Left colon (tissue), 2 donors: ENCODE data around the gene NLRC3. TPM values are rescaled to one million over a fixed set of nuclear protein-coding genes. Genes with fewer than 3 reads are reported as not detected.

Experiments used
- ATAC-seq: fragments of 200-7000 bp; cut with Tn5 transposase; one replicate; pipeline ENCODE4 v1.9.1; 2020; ENCODE audit warnings: mild to moderate bottlenecking, moderate library complexity
- DNase-seq, 2 donors: peaks; one replicate each; pipeline ENCODE4 v3.0.0-alpha.2; 2020
- intact Hi-C, 2 donors: fragments of 100-400 bp; cut with DNase I in 1 of 2; cut with micrococcal nuclease in 1 of 2; formaldehyde crosslinking; loops; one replicate each; pipeline versions ENCODE4 v1.11.2 to v1.14.0; 2022; cut with DNase I, micrococcal nuclease
- total RNA-seq, 2 donors: library from RNA; stranded (reverse); fragmentation: NEBNext Ultra II Directional; extraction: Animal tissue kit (Norgen Biotek cat#: 25700); gene quantifications; one replicate each; pipeline ENCODE4 v1.2.1, GENCODE V29; 2021
- donor health status: DM: no; HTN: no; CAD: no.
- donor health status: DM: yes; HTN: yes; CAD: no.

NLRC3 gene
- total RNA-seq, 2 donors from 2014 or later: 1.3 to 1.4 TPM

DNA sequence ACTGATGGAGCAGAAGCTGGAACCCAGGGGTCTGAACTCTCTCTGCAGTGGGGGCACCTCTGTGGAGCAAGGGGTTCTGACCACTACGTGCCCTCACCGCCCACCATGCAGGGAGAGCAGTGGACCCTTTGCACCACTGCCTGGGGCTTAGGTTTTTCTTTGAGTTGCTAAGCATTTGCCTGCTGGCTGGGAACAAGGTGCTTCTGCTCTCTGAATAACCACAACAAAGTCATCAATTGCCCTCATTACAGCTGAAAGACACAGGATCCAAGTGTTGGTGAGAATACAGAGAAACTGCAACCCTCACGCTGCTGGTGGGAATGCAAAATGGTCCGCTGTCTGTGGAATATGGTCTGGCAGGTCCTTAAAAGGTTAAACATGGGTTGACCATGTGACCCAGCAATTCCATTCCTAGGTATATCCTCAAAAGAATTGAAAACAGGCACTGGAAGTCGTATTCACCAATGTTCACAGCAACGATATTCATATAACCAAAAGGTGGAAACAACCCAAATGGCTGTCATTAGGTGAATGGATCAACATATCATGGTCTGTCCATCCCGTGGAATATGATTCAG is 22.8 kb downstream of the NLRC3 start:
- DNase-seq (no peak), ATAC-seq (no peak)
- intact Hi-C loops: no loop called here

DNA sequence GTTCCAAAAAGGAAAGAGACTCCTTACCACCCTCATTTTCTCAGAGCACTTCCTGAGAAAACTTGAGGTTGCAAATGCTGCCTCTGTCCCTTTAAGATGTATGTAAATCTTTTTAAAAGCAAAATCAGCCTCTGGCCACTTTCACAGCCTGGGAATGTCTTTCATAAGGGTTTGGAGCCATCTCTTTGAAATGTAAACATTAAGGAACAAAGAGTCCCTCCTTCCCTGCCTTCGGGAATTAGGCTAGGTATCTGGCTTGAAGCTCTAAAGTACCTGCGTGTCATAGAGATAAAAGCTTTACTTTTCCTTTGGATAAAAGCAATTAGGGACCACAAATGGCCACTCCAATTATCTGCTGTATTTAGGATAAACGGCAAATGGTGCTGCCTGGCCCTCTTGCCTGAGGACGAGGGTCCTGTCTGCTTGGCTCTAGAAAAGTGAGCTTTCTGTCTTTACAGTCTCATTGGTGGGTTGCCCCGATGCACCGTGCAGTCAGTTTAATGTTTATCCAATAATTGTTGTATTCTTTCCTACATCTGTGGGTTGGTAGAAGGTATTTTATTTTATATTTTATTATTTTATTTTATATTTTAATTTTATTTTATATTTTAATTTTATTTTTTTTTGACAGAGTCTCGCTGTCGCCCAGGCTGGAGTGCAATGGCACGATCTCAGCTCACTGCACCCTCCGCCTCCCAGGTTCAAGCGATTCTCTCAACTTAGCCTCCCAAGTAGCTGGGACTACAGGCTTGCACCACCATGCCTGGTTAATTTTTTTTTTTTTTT is 23.9 kb downstream of the NLRC3 start:
- ATAC-seq: no peak
- intact Hi-C loops: no loop called here
- no peak for DNase-seq

DNA sequence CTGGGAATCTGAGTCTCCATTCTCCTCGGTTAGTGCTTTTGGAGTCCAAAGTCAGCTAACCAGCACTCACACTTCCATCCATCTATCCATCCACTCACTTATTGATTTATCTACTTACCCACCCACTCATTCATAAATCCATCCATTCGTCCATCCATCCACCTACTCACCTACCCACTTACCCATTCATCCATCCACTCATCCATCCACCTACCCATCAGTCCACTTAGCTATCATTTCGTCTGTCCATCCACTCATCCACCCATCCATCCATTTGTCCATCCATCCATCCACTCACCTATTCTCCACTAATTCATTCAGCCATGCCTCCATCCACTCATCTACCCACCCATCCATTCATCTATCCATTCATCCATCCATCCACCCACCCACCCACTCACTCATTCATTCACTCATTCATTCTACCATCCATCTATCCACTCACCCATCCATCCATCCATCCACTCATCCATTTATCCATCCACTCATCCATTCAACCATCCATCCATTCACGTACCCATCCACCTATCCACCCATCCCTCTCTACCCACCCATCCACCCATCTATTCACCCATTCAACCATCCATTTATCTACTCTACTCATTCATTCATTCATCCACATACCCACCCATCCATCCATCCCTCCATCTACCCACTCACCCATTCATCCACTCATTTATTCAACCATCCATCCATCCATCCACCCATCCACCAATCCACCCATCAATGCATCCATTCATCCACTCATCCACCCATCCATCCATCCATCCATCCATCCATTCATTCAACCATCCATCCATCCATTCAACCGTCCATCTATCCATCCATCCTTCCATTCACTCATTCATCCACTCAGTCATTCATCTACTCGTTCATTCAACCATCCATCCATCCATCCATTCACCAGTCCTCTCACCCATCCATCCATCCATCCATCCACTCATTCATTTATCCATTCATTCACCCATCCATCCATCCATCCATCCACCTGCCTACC is 26.1 kb downstream of the NLRC3 start:
- DNase-seq: no peak
- ATAC-seq: no peak
- intact Hi-C loops: no loop called here

DNA sequence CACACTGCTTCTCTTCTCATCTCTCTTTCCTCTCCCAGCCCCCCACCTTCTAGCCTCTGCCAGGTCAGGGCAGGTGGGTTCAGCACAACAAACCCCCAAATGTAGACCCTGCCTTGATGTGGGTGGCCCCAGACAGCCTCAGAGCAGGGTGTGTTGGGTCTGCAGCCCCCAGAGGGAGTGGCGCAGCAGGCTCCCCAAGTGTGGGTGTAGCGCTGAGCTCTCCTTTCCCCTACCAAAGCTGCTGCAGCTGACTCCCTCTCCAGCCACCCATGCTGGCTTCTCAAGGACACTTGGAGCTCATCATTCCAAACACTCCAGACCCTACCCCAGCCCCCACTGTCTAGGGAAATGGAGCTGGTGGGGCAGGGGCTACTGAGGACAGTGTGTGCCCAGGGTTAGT is 27.3 kb downstream of the NLRC3 start:
- ATAC-seq (no peak), DNase-seq (no peak)
- intact Hi-C loops: no loop called here

DNA sequence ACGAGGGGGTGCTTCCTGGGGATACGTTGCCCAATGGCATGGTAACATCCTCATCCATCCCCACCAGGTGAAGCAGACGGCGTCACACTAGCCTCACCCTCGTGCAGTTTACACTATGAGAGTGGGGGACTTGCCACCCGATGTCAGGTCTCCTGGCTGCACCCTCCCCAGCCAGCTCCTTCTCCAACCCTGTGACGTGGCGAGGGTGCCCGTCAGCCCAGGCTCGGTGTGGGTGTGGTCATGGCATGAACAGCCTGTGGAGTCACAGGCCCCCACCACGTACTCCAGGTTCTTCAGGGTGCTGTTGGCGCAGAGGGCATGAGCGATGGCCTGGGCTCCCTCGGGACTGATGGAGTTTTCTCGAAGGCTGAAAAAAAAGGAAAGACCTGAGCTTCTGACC is 28.3 kb downstream of the NLRC3 start:
- intact Hi-C loops: no loop called here
- no peak for ATAC-seq
- DNase-seq: no peak

DNA sequence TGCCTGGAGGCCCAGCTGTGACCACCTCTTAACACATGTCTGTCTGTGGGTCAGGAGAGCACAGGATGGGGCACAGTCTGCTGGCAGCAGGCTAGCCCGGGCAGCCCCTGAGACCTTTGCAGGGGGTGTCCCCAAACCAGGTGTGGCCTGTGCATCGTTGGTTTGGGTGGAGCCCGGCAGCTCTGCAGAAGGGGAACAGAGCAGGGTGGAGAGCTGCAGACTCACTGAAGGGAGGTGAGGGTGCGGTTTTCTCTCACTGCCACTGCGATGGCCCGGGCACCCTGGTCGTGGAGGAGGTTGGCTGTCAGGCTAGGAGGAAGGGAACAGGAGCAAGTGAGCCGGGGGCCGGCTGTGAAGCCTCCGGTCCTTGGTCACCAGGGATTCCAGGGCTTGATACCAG is 28.8 kb downstream of the NLRC3 start:
- ATAC-seq (no peak), DNase-seq (no peak)
- intact Hi-C loops: no loop called here

DNA sequence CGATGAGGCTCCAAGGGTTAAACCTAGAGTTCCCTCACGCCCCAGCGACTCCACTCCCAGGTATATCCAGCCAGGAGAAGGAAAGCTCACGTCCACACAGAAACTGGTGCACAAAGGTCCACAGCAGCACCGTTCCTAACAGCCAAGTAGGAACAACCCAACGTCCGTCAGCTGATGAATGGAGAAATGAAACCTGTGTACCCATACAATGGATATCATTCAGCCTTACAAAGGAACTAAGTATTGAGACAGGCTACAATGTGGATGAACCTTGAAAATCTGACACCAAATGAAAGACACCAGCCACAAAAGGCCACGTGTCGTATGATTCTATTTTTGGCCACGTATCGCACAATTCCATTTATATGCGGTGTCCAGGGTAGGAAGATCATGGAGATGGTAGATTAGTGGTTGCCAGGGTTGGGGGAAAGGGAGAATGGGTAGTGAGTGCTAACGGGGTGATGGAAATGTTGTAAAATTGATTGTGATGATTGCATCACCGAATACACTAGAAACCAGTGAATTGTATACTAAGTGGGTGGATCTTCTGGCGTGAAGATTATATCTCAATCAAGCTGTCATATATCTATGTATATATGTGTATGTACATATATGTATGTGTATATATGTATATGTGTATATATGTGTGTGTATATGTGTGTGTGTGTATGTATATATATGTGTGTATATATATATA is 30.1 kb downstream of the NLRC3 start:
- no peak for DNase-seq
- intact Hi-C loops: no loop called here
- ATAC-seq: no peak

DNA sequence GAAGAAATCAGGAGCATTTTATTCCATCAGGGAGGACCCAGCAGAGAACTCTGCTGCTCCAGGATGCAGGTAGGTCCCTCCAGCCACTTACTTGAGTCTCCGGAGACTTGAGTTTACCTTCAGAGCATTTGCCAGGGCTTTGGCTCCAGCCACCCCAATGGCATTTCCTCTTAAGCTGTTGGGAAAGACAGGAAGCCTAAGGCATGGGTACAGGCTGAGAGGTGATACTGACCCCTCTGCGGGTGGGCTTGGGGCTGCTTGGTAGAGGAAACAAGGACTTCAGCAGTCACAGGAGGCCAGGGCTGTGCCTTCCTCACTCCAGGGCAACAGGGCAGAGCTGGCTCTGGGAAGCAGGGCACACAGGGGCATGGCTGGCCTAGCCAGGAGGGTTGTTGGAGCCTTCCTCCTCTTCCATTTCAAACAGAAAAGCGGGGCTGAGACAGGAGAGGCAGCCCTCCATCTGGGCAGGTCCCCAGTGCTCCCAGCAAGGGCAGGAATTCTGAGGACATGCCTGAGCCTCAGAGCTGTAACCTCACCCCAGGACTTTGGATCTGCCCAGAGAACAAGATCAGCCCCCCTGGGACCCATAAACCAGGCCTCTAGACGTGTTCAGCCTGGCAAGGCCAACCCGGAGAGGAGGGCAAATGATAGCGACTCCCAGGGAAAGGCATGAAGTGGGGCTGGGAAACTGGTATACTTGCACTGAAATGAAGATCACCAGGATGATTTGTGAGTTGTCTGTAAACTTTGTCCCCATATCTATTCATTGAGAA is 34.4 kb downstream of the NLRC3 start:
- intact Hi-C loops: no loop called here
- DNase-seq: no peak
- ATAC-seq: no peak

DNA sequence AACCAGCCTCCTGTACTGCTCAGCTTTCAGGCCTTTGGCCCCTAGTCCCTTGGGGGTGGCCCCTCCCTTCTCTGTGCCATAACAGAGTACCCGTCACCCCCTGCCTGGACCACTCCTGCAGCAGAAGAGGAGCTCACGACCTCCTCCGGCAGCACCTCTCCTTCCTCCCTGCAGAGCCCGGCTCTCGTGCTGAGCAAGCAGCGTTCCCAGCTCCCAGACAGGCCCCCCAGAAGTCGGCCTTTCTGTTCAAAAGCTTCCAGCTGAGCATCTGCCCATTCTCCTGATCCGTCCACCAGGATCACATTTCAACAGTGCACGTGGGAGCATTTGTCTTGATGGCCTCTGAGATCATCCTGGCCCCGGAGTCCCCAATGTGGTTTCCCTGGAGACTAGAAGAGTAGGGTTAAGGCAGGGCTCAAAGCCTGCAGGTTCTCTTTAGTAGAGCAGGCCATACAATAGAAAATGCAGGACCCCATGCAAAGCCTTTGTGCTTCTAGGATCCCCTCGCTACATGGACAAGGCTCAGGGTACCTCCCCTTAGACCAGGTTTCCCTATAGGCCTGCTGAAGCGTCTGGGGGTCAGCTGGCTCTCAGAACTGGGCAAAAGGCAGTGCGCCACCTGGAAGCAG is 35.6 kb downstream of the NLRC3 start:
- DNase-seq (no peak), ATAC-seq (no peak)
- intact Hi-C loops: no loop called here

DNA sequence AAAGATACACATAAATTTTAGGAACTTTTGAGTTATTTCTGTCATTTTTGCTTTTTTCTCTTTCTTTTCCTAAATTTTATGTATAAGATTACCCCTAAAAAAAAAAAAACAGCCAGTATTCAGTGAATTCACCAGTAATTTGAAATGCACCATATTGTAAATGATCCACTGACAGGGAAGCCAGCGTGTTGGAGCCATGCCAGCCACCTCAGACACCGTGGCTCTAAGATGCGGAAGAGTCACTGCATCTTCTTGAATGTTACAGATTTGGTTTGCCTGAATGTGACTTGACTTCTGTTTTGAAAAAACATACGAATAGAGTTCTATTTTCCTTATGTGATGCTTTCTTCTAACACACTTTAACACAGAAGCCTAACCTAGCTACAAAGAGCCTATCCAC is 39.0 kb downstream of the NLRC3 start:
- DNase-seq (no peak), ATAC-seq (no peak)
- intact Hi-C loops: no loop called here

DNA sequence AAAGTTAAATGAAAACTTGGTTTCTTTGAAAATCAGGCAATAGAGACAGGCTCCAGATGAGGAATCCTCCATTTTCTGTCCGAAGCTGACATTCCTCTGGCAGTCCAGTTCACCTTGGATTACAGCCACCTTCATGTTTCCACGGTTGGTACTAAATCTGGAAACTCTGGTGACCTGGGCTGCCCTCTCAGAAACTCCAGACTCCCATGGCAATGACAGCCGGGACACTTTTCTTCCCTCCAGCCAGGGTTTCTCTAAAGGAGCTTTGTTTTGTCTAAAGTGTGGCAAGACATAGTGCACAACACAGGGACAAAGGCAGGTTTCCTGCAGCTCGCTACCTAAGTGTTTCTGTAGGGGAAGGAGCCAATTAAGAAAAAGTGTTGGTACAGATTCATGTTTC is 40.4 kb downstream of the NLRC3 start:
- intact Hi-C loops: no loop called here
- DNase-seq (no peak), ATAC-seq (no peak)

DNA sequence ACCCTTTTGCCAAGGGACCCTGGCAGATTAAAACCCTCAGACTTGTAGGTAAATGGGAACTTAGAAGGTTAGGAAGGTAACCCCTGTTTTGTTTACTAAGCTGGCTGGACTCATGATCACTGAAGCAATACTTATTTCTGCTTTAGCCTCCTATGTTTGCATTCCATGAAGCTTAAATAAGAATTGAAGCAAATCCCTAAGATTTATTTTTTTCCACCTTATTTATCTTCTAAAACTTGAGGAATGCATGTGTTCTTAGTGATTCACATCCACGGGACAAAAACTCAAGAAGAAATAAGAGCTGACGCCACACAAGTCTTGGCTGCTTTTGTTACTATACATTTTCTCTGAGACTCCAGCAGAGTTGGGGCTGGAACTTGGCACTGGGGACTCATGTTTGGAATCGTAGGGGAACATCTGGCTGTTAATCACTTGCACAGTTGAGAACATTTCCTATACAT is 40.9 kb downstream of the NLRC3 start:
- ATAC-seq: no peak
- no peak for DNase-seq
- intact Hi-C loops: no loop called here

DNA sequence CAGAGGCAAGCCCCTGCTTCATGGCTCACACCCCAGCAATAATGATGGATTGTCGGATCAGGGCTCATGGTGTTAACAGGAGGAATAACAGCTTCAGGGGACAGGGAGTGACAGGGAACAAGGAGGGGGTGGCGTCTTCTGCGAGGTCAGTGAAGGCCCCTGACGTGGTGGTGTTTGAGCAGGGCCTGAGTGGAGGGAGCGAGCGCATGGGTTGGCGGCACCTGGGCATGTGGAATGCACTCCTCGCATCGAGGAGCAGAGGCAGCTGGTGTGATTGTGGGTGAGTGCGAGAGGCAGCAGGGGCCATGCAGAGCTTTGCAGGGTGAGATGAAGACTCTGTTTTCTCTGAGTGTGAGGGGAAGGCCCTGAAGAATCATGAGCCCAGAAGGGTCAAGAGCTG is 43.1 kb downstream of the NLRC3 start:
- intact Hi-C loops: no loop called here
- DNase-seq (no peak), ATAC-seq (no peak)

DNA sequence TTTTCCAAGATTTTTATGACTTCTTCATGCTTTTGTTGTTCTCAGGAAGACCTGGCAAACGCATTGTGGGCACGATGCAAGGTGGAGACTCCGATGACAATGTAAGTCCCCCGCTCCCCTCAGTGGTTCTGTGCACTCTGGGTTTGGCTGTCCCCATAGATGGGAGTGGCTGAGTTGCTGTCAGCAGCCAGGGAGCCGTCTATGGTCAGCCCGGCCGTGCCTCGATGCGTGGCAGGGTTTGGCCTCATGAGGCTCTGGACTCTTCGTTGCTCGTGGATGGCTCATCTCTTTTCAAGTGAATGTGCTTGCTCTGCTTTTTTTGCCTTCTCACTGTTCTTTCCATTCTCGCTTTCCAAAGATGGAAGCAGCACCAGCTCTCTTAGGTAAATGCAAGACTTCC is 44.5 kb downstream of the NLRC3 start:
- ATAC-seq (no peak), DNase-seq (no peak)
- intact Hi-C loops: no loop called here

DNA sequence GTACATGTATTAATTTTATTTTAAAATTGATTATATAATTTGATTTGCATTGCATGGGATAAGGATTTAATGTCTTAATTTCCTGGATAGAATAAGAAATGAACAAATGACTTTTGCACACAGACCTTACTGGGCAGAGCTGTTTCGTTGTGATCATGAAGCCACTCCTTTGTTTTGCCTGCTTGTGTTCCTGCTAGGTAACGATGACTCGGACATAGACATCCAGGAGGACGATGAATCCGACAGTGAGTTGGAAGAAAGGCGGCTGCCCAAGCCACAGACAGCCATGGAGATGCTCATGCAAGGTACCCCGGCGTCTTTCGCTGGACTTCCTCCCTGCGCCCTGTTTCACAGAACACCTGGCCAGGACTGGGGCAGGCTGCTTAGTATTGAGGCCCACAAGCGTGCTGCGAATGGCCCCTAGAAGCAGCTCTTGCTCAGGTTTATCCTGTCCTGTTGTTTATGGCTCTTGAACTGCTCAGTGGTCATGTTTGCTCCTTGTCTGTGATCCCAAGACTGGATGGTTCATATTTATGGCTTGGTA is 46.8 kb downstream of the NLRC3 start:
- DNase-seq (no peak), ATAC-seq (no peak)
- intact Hi-C loops: no loop called here

DNA sequence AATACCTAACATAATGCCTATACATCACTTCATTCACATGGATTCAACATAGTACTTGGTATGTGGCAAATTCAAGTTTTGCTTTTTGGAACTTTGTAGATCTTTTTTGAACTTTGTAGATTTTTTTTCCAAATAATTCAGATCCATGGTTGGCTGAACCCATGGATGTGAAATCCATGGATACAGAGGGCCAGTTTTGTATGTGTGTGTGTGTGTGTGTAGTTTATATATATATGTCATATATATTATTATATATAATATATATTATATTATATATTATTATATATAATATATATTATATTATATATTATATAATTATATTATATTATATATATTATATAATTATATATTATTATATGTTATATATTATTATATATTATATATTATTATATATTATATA is 48.0 kb downstream of the NLRC3 start:
- intact Hi-C loops: no loop called here
- DNase-seq: no peak
- ATAC-seq: no peak

DNA sequence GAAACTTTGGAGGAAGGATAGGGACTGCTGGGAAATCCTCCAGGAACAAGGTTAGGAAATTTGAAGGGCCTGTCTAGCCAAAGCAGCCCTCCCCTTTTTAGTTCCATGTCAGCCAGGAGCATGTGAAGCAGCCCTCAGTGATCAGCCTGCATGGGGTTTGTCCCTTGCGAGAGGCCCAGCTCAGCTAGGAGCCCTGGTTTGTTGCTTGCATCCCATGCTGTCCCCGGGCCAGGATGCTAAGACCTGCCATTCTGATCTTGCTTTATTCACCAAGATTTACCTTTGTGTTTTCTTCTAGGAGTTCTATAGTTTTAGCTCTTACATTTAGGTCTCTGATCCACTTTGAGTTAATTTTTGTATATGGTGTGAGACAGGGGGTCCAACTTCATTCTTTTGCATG is 48.8 kb downstream of the NLRC3 start:
- ATAC-seq (no peak), DNase-seq (no peak)
- intact Hi-C loops: no loop called here
